A673 (cell line): ENCODE data around the gene AGTPBP1. TPM values are rescaled to one million over a fixed set of nuclear protein-coding genes. Genes with fewer than 3 reads are reported as not detected.

Experiments
- BruUV-seq: library from RNA; stranded (reverse); fragments of 400-500 nt; replicated peaks from 2 replicates; lab custom pipeline; 2021; lab: Mats Ljungman, UMichigan
- CTCF ChIA-PET: fragments of 300-600 bp; sonication (Branson Sonifier 250); formaldehyde crosslinking; loops from one replicate; lab custom pipeline; 2022; ENCODE audit warnings: antibody characterized with exemption; lab: Charles Lee
- POLR2A ChIA-PET: fragments of 300-600 bp; sonication (Branson Sonifier 250); formaldehyde crosslinking; loops from one replicate; lab custom pipeline; 2022; ENCODE audit warnings: antibody characterized with exemption; ENCODE audit not compliant: low non-redundant PET; lab: Charles Lee
- DNase-seq: peaks from one replicate; pipeline ENCODE4 v3.0.0-alpha.2; 2015; ENCODE audit warnings: low spot score
- H3K27ac ChIP-seq: fragments of 200-600 bp; sonication (generic); 2 replicates; pipeline ENCODE4 v1.5.1; 2016; ENCODE audit warnings: mixed run types, low read depth, mild to moderate bottlenecking, mixed read lengths, antibody characterized with exemption, low read length; ENCODE audit not compliant: poor library complexity, severe bottlenecking
- H3K27me3 ChIP-seq: fragments of 200-600 bp; sonication (generic); replicated peaks from 2 replicates; pipeline ENCODE4 v1.6.1; 2017; ENCODE audit warnings: mixed run types, low read depth, mild to moderate bottlenecking, mixed read lengths, antibody characterized with exemption, low read length; ENCODE audit not compliant: insufficient read depth, poor library complexity
- H3K36me3 ChIP-seq: fragments of 200-600 bp; sonication (generic); 2 replicates; pipeline ENCODE4 v1.6.1; 2016; ENCODE audit warnings: mixed run types, mild to moderate bottlenecking, mixed read lengths, antibody characterized with exemption, low read length; ENCODE audit not compliant: insufficient read depth, poor library complexity, severe bottlenecking
- H3K4me1 ChIP-seq: fragments of 200-600 bp; sonication (generic); 2 replicates; pipeline ENCODE4 v1.6.1; 2017; ENCODE audit warnings: mixed run types, mild to moderate bottlenecking, mixed read lengths, antibody characterized with exemption, low read length; ENCODE audit not compliant: insufficient read depth, poor library complexity, severe bottlenecking
- H3K4me3 ChIP-seq: fragments of 200-600 bp; sonication (generic); 2 replicates; pipeline ENCODE4 v1.5.1; 2016; ENCODE audit warnings: low read depth, mixed run types, mild to moderate bottlenecking, mixed read lengths, low read length; ENCODE audit not compliant: poor library complexity, severe bottlenecking
- H3K9me3 ChIP-seq: fragments of 200-600 bp; sonication (generic); 2 replicates; pipeline ENCODE4 v1.6.1; 2016; ENCODE audit warnings: mixed run types, low read depth, mild to moderate bottlenecking, mixed read lengths, antibody characterized with exemption, low read length; ENCODE audit not compliant: poor library complexity, severe bottlenecking
- CTCF ChIP-seq: fragments of 300-800, 200-600 bp; sonication (generic); conservative IDR thresholded peaks from 2 replicates; pipeline ENCODE4 v1.5.1; 2017; ENCODE audit warnings: low read depth, mild to moderate bottlenecking, antibody characterized with exemption, low read length, moderate library complexity, mixed read lengths
- EZH2 ChIP-seq: fragments of 200-600 bp; sonication (generic); IDR thresholded peaks from 2 replicates; pipeline ENCODE4 v1.6.1; 2017; ENCODE audit warnings: borderline replicate concordance, low read depth, mild to moderate bottlenecking, mixed read lengths, antibody characterized with exemption, low read length; ENCODE audit not compliant: poor library complexity, severe bottlenecking
- intact Hi-C: fragments of 100-400 bp; cut with micrococcal nuclease; formaldehyde crosslinking; loops from one replicate; pipeline ENCODE4 v1.10.0; 2022; ENCODE audit not compliant: unreplicated experiment
- total RNA-seq: library from RNA; stranded (reverse); gene quantifications from 2 replicates; pipeline ENCODE4 v1.2.3, GENCODE V29; 2021

Gene AGTPBP1
- total RNA-seq, 1 experiment from 2014 or later, result 24.7 TPM

GRCh38 chr9:85594316-85594715, 147.4 kb downstream of the AGTPBP1 start:
- Histone ChIP-seq H3K4me1 (no peaks in the 10 kb centered on the region), H3K36me3 (no peaks in the 10 kb centered on the region), H3K4me3 (no peak overlapping the region), H3K27ac (no peak overlapping the region), H3K9me3 (no peaks in the 10 kb centered on the region), H3K27me3 (no peaks in the 10 kb centered on the region)
- ChIA-PET POLR2A (no interaction called here), CTCF (no interaction called here)
- intact Hi-C loops, result no loop called here
- TF ChIP-seq EZH2 (no peak), CTCF (no peak)
- no peak for DNase-seq
- no TSS peak for BruUV-seq

GRCh38 chr9:85586684-85587083, 155.1 kb downstream of the AGTPBP1 start:
- no peaks in the 10 kb centered on the region for H3K36me3 ChIP-seq
- H3K27me3 ChIP-seq, result no peaks in the 10 kb centered on the region
- no peaks in the 10 kb centered on the region for H3K4me1 ChIP-seq
- TF ChIP-seq EZH2 (no peak), CTCF (no peak)
- H3K9me3 ChIP-seq, result no peaks in the 10 kb centered on the region
- CTCF ChIA-PET, result no interaction called here
- intact Hi-C loops, result no loop called here
- POLR2A ChIA-PET, result no interaction called here
- BruUV-seq, result no TSS peak
- H3K27ac ChIP-seq, result no peak overlapping the region
- no peak overlapping the region for H3K4me3 ChIP-seq
- no peak for DNase-seq

DNA sequence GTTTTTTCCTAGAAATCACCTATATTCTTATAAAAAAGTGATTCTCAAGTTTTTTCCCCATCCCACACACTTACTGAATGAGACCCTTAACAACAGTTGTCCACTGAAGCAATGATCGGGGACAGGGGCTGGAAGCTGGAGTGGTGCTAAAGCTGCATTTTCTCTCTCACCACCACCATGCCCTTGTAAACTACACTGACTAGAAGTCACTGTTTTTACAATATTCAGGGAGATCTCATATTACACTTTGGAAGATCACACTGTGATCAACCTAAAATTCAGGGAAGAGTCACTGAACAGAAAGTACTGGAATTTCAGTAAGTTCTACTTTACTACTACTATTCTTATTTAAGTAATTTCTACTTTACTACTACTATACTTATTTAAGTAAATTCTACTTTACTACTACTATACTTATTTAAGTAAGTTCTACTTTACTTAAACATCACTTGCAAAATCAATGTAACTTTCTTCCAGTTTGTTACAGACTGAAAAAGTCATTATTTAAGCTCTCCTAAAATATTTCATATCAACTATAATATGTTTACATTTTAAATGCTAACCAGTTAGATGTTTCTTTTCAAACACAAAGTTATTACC, 164.3 kb downstream of the AGTPBP1 start:
- Histone ChIP-seq H3K9me3 (no peaks in the 10 kb centered on the region), H3K36me3 (no peaks in the 10 kb centered on the region), H3K4me1 (no peaks in the 10 kb centered on the region), H3K27me3 (no peaks in the 10 kb centered on the region), H3K4me3 (no peak overlapping the region), H3K27ac (no peak overlapping the region)
- TF ChIP-seq EZH2 (no peak), CTCF (no peak)
- ChIA-PET CTCF (no interaction called here), POLR2A (no interaction called here)
- intact Hi-C loops, result no loop called here
- DNase-seq, result no peak
- no TSS peak for BruUV-seq
